Cardiac muscle cell (in vitro differentiated cells and primary cell): ENCODE results near the gene SERINC3. TPM values are rescaled to one million over a fixed set of nuclear protein-coding genes. Genes with fewer than 3 reads are reported as not detected.

ENCODE experiments used
- DNase-seq, 2 donors: peaks; one replicate each; pipeline versions ENCODE4 v3.0.0 to v3.0.0-alpha.2; 2010 to 2017; ENCODE audit warnings: low read depth in 1 of 2, low spot score in 1 of 2
- H3K27ac ChIP-seq: fragments of 200-600 bp; sonication (generic); 2 replicates; pipeline ENCODE4 v1.5.1; 2016
- H3K27me3 ChIP-seq: fragments of 200-600 bp; sonication (generic); 2 replicates; pipeline ENCODE4 v1.6.0; 2016; ENCODE audit warnings: control low read depth
- H3K36me3 ChIP-seq: fragments of 200-600 bp; sonication (generic); 2 replicates; pipeline ENCODE4 v1.5.1; 2016; ENCODE audit warnings: control low read depth
- H3K4me1 ChIP-seq: fragments of 200-600 bp; sonication (generic); 2 replicates; pipeline ENCODE4 v1.8.1; 2017; ENCODE audit warnings: low read depth, mild to moderate bottlenecking, mixed run types
- H3K4me3 ChIP-seq: fragments of 200-600 bp; sonication (generic); 2 replicates; pipeline ENCODE4 v1.5.1; 2016; ENCODE audit warnings: mild to moderate bottlenecking
- H3K9me3 ChIP-seq: fragments of 200-600 bp; sonication (generic); 2 replicates; pipeline ENCODE4 v1.5.1; 2017; ENCODE audit warnings: low read depth, mild to moderate bottlenecking, control low read depth
- CTCF ChIP-seq: IDR thresholded peaks from 2 replicates; pipeline ENCODE4 v1.5.1; 2012; ENCODE audit warnings: low read depth, mild to moderate bottlenecking, low read length
- polyA plus RNA-seq: library from polyadenylated mRNA; unstranded; fragments of >200 nt; fragmentation: Nextera tagmentation; extraction: Ambion mirVana; gene quantifications from 2 replicates; pipeline ENCODE4 v1.2.1, GENCODE V29; 2016
- total RNA-seq: library from RNA; depleted of rRNA; stranded (reverse); fragments of >200 nt; gene quantifications from 2 replicates; pipeline ENCODE4 v1.2.3, GENCODE V29; 2016

The SERINC3 gene
- total and polyA plus RNA-seq, 2 experiments from 2014 or later, result 49.2 to 73.8 TPM

- TF ChIP-seq CTCF, result no peak
- Histone ChIP-seq H3K27ac (no peak overlapping the region), H3K27me3 (no peaks in the 10 kb centered on the region), H3K9me3 (no peaks in the 10 kb centered on the region), H3K4me3 (no peak overlapping the region), H3K4me1 (no peaks in the 10 kb centered on the region), H3K36me3 (no peaks in the 10 kb centered on the region)
- DNase-seq, result no peak
These were observed 64.9 kb downstream of the SERINC3 start for GRCh38 chr20:44457016-44457415.

- H3K9me3 ChIP-seq, result no peaks in the 10 kb centered on the region
- DNase-seq, result no peak
- no peak for TF ChIP-seq CTCF
- no peaks in the 10 kb centered on the region for H3K36me3 ChIP-seq
- no peaks in the 10 kb centered on the region for H3K27me3 ChIP-seq
- H3K27ac ChIP-seq, result no peak overlapping the region
- H3K4me3 ChIP-seq, result no peak overlapping the region
- no peaks in the 10 kb centered on the region for H3K4me1 ChIP-seq
These were observed 65.3 kb downstream of the SERINC3 start for GRCh38 chr20:44456611-44457010.

GRCh38 chr20:44455126-44455525, 66.7 kb downstream of the SERINC3 start:
- no peaks in the 10 kb centered on the region for H3K36me3 ChIP-seq
- no peaks in the 10 kb centered on the region for H3K9me3 ChIP-seq
- no peak overlapping the region for H3K27ac ChIP-seq
- no peak for TF ChIP-seq CTCF
- H3K4me1 ChIP-seq, result no peaks in the 10 kb centered on the region
- no peaks in the 10 kb centered on the region for H3K27me3 ChIP-seq
- no peak overlapping the region for H3K4me3 ChIP-seq
- DNase-seq, result no peak

- no peaks in the 10 kb centered on the region for H3K27me3 ChIP-seq
- no peaks in the 10 kb centered on the region for H3K4me1 ChIP-seq
- H3K27ac ChIP-seq, result no peak overlapping the region
- TF ChIP-seq CTCF, result no peak
- H3K9me3 ChIP-seq, result no peaks in the 10 kb centered on the region
- H3K36me3 ChIP-seq, result no peaks in the 10 kb centered on the region
- no peak overlapping the region for H3K4me3 ChIP-seq
- DNase-seq, result no peak
These were observed 67.4 kb downstream of the SERINC3 start for GRCh38 chr20:44454306-44454963.

GRCh38 chr20:44450903-44451450, 70.9 kb downstream of the SERINC3 start:
- H3K27ac ChIP-seq, result no peak overlapping the region
- no peak for TF ChIP-seq CTCF
- H3K36me3 ChIP-seq, result no peaks in the 10 kb centered on the region
- no peak for DNase-seq
- no peaks in the 10 kb centered on the region for H3K4me1 ChIP-seq
- no peaks in the 10 kb centered on the region for H3K27me3 ChIP-seq
- no peak overlapping the region for H3K4me3 ChIP-seq
- no peaks in the 10 kb centered on the region for H3K9me3 ChIP-seq
